Keratinocyte (primary cell): ENCODE measurements around the gene GALNT13. TPM values are rescaled to one million over a fixed set of nuclear protein-coding genes. Genes with fewer than 3 reads are reported as not detected.

Source experiments
- DNase-seq: peaks from one replicate; pipeline ENCODE4 v3.0.0-alpha.2; 2011; ENCODE audit warnings: low read depth, missing footprints, low spot score
- FAIRE-seq: peaks from 2 replicates; lab custom pipeline; 2011; peaks lifted over from hg19 to GRCh38; lab: Jason Lieb, UNC
- H2AFZ ChIP-seq: 2 replicates; pipeline ENCODE4 v1.6.0; 2012; ENCODE audit warnings: low read length, control low read depth, inconsistent platforms; ENCODE audit not compliant: control insufficient read depth
- H3K27ac ChIP-seq: 2 replicates; pipeline ENCODE4 v1.5.1; 2011; ENCODE audit warnings: low read length; ENCODE audit not compliant: control insufficient read depth, insufficient read depth
- H3K27me3 ChIP-seq: 3 replicates; pipeline ENCODE4 v1.6.0; 2011; ENCODE audit warnings: low read length; ENCODE audit not compliant: control insufficient read depth, insufficient read depth; ENCODE audit errors: extremely low read depth
- H3K36me3 ChIP-seq, 2 experiments: 2 replicates in 1 of 2; 3 replicates in 1 of 2; pipeline ENCODE4 v1.5.1; 2011; ENCODE audit warnings: low read length in 2 of 2, mild to moderate bottlenecking in 1 of 2; ENCODE audit not compliant: control insufficient read depth in 2 of 2, insufficient read depth in 2 of 2; ENCODE audit errors: extremely low read depth in 1 of 2
- H3K4me1 ChIP-seq: 3 replicates; pipeline ENCODE4 v1.5.1; 2011; ENCODE audit warnings: low read length; ENCODE audit not compliant: control insufficient read depth, insufficient read depth; ENCODE audit errors: extremely low read depth
- H3K4me2 ChIP-seq: 3 replicates; pipeline ENCODE4 v1.6.0; 2011; ENCODE audit warnings: low read depth, low read length; ENCODE audit not compliant: control insufficient read depth, insufficient read depth; ENCODE audit errors: extremely low read depth
- H3K4me3 ChIP-seq, 3 experiments: fragments of 200-600 bp in 1 of 3; sonication (generic) in 1 of 3; 2 replicates in 2 of 3; 3 replicates in 1 of 3; pipeline ENCODE4 v1.5.1; 2011 to 2016; ENCODE audit warnings: low read length in 3 of 3, mild to moderate bottlenecking in 3 of 3, control low read depth in 2 of 3, inconsistent platforms in 1 of 3, low read depth in 1 of 3, mixed read lengths in 1 of 3, mixed run types in 1 of 3, moderate library complexity in 1 of 3; ENCODE audit not compliant: control insufficient read depth in 2 of 3, insufficient read depth in 2 of 3; ENCODE audit errors: extremely low read depth in 1 of 3
- H3K79me2 ChIP-seq: 2 replicates; pipeline ENCODE4 v1.6.0; 2012; ENCODE audit warnings: low read length; ENCODE audit not compliant: control insufficient read depth, insufficient read depth
- H3K9ac ChIP-seq: 3 replicates; pipeline ENCODE4 v1.6.0; 2011; ENCODE audit warnings: low read length; ENCODE audit not compliant: control insufficient read depth, insufficient read depth; ENCODE audit errors: extremely low read depth
- H3K9me1 ChIP-seq: 3 replicates; pipeline ENCODE4 v1.6.0; 2011; ENCODE audit warnings: low read length; ENCODE audit not compliant: control insufficient read depth, insufficient read depth; ENCODE audit errors: extremely low read depth
- H3K9me3 ChIP-seq: 2 replicates; pipeline ENCODE4 v1.5.1; 2012; ENCODE audit warnings: low read depth, low read length; ENCODE audit not compliant: control insufficient read depth
- H4K20me1 ChIP-seq: 3 replicates; pipeline ENCODE4 v1.6.0; 2011; ENCODE audit warnings: low read length; ENCODE audit not compliant: control insufficient read depth, insufficient read depth; ENCODE audit errors: extremely low read depth
- EZH2 ChIP-seq: IDR thresholded peaks from one replicate; pipeline ENCODE4 v1.6.1; 2012; ENCODE audit warnings: inconsistent platforms, mild to moderate bottlenecking, low read length, moderate library complexity
- dilution Hi-C: fragments of 300-500 bp; cut with MboI; formaldehyde crosslinking; loops from one replicate; pipeline ENCODE4 v1.7.0; 2020; ENCODE audit warnings: low sequenced_read_pairs; ENCODE audit not compliant: extremely low pct_ligation_motif_present
- polyA plus RNA-seq, 5 experiments: library from polyadenylated mRNA; depleted of rRNA in 3 of 5; stranded (reverse) in 3 of 5; stranded (forward) in 1 of 5; unstranded in 1 of 5; fragments of >200 nt; gene quantifications; 1 replicate in 1 of 5; 2 replicates in 3 of 5; 3 replicates in 1 of 5; pipeline versions ENCODE4 v1.2.1 to v1.2.3, GENCODE V29; 2011 to 2012; ENCODE audit warnings: missing spikeins in 2 of 5, low read depth in 1 of 5, low replicate concordance in 1 of 5
- TF ChIP-seq, protein P1 (sequence below), 3 experiments: IDR thresholded peaks in 1 of 3; conservative IDR thresholded peaks in 1 of 3; optimal IDR thresholded peaks in 1 of 3; 2 replicates in 2 of 3; 3 replicates in 1 of 3; pipeline versions ENCODE3 to v1.5.1; 2011; ENCODE audit warnings: low read length in 3 of 3, mild to moderate bottlenecking in 3 of 3, moderate library complexity in 2 of 3, control low read depth in 1 of 3, inconsistent platforms in 1 of 3; ENCODE audit not compliant: insufficient read depth in 2 of 3; ENCODE audit errors: extremely low read depth in 1 of 3

GALNT13 gene
- polyA plus RNA-seq, 1 donor (not counting 4 experiments of a cell fraction or from before 2014, with no cell fraction given) = not detected

GRCh38 chr2:154422251-154422650, 550.5 kb downstream of the GALNT13 start:
- no peak overlapping the region for H3K9ac ChIP-seq
- FAIRE-seq (no peak), DNase-seq (no peak)
- H3K27me3 ChIP-seq = no peaks in the 10 kb centered on the region
- no peaks in the 10 kb centered on the region for H3K36me3 ChIP-seq
- no peaks in the 10 kb centered on the region for H3K4me1 ChIP-seq
- H3K4me2 ChIP-seq = no peak overlapping the region
- no peak overlapping the region for H2AFZ ChIP-seq
- H3K27ac ChIP-seq = no peak overlapping the region
- H3K79me2 ChIP-seq = no peaks in the 10 kb centered on the region
- H4K20me1 ChIP-seq = no peaks in the 10 kb centered on the region
- no peaks in the 10 kb centered on the region for H3K9me3 ChIP-seq
- H3K4me3 ChIP-seq = no peak overlapping the region
- TF ChIP-seq, protein P1, sequence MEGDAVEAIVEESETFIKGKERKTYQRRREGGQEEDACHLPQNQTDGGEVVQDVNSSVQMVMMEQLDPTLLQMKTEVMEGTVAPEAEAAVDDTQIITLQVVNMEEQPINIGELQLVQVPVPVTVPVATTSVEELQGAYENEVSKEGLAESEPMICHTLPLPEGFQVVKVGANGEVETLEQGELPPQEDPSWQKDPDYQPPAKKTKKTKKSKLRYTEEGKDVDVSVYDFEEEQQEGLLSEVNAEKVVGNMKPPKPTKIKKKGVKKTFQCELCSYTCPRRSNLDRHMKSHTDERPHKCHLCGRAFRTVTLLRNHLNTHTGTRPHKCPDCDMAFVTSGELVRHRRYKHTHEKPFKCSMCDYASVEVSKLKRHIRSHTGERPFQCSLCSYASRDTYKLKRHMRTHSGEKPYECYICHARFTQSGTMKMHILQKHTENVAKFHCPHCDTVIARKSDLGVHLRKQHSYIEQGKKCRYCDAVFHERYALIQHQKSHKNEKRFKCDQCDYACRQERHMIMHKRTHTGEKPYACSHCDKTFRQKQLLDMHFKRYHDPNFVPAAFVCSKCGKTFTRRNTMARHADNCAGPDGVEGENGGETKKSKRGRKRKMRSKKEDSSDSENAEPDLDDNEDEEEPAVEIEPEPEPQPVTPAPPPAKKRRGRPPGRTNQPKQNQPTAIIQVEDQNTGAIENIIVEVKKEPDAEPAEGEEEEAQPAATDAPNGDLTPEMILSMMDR (optimal IDR thresholded peaks at IDR 0.05 in 1 of 3, IDR thresholded peaks at IDR 0.05 in 1 of 3, conservative IDR thresholded peaks at IDR 0.05 in 1 of 3; ENCODE audit: extremely low read depth in 1 of 3, insufficient read depth in 2 of 3, low read length in 3 of 3) = no peak
- TF ChIP-seq EZH2 = no peak
- dilution Hi-C loops = no loop called here
- no peaks in the 10 kb centered on the region for H3K9me1 ChIP-seq

DNA sequence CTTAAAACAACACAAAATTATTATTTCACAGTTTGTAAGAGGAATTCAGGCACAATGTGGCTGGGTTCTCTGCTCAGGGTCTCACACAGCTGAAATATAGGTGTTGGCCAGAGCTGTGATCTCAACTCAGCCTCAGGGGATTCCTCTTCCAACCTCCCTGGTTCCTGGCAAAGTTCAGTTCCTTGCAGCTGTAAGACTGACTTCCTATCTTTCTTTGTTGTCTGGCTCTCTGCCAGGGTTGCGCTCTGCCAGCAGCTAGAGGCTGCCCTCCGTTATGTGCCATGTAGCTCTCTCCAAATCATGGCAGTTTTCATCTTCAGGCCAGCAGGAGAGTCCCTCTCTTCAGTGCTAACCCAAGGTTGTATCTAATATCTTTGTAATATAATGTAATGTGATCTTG, 554.3 kb downstream of the GALNT13 start:
- Histone ChIP-seq H3K9me3 (no peaks in the 10 kb centered on the region), H3K36me3 (no peaks in the 10 kb centered on the region), H3K27me3 (no peaks in the 10 kb centered on the region), H3K9me1 (no peaks in the 10 kb centered on the region), H3K79me2 (no peaks in the 10 kb centered on the region), H3K4me3 (no peak overlapping the region), H3K4me2 (no peak overlapping the region), H4K20me1 (no peaks in the 10 kb centered on the region), H3K9ac (no peak overlapping the region), H3K4me1 (no peaks in the 10 kb centered on the region), H3K27ac (no peak overlapping the region), H2AFZ (no peak overlapping the region)
- TF ChIP-seq, protein P1 (optimal IDR thresholded peaks at IDR 0.05 in 1 of 3, IDR thresholded peaks at IDR 0.05 in 1 of 3, conservative IDR thresholded peaks at IDR 0.05 in 1 of 3; ENCODE audit: extremely low read depth in 1 of 3, insufficient read depth in 2 of 3, low read length in 3 of 3) = no peak
- no peak for TF ChIP-seq EZH2
- DNase-seq (no peak), FAIRE-seq (no peak)
- dilution Hi-C loops = no loop called here
